Measurements from ENCODE around the gene FASTK. TPM values are rescaled to one million over a fixed set of nuclear protein-coding genes. Genes with fewer than 3 reads are reported as not detected.

FASTK gene
- total RNA-seq, 2 donors from 2014 or later, result 64.0 to 71.0 TPM

DNA sequence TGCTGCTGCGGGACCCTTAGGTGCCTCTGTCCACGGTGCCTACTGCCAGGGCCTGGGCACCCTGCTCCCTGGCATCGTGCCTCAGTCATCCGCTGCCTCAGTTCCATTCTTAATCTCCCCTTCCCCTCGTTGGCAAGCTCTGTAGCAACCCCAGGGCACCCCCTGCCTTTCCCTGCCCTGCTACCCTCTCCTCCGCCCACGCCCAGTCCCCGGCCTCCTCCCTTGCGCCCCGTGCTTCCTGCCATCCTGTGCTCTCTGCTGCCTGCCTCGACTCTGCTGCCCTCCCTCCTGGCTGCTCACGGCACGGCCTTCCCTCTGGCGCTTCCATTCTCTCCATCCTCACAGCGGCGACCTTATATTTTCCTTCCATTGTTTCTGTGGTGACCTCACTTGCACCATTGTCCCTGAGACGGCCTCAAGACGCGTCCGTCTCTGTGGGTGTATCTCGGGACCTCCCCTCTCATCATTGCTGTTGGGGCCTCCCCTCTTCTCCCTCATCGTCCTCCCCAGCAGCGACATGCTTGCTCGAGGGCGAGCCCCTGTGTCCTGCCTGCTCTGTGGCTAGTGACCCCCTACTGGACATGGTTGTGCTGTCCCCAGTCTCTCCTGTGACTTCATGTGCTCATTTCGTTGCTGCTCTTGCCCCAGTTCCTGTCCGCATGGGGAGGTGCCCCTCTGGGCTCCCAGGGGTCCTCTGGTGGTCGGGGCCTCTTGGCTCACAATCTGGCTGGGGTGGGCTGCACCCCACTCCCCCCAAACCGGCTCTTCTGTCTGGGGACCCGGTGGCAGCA is 41.0 kb upstream of the FASTK start:
- H3K36me3 ChIP-seq (ENCODE audit: control insufficient read depth, insufficient read depth, low read length), result peaks cover 34% of the 10 kb centered on the region
- DNase-seq, result no peak
- no peak overlapping the region for H3K9ac ChIP-seq (ENCODE audit: extremely low read depth, low read length, poor library complexity, severe bottlenecking)
- no peak overlapping the region for H3K4me3 ChIP-seq (ENCODE audit: low read length)
- H3K27ac ChIP-seq (ENCODE audit: low read depth, low read length), result no peak overlapping the region
- no peaks in the 10 kb centered on the region for H3K27me3 ChIP-seq (ENCODE audit: control insufficient read depth, insufficient read depth, low read length, poor library complexity, severe bottlenecking)
- no peak overlapping the region for H3K27ac Mint-ChIP-seq
- H3K4me1 Mint-ChIP-seq, result peaks cover 2% of the 10 kb centered on the region
- H3K4me3 Mint-ChIP-seq, result no peak overlapping the region
- WGBS, 2 experiments (ENCODE audit: insufficient coverage in 1 of 2, insufficient read length in 1 of 2), result 89 to 91% methylated on average over 18 to 30 of the region's 30 CpGs
- peaks cover 4% of the 10 kb centered on the region for H3K27me3 Mint-ChIP-seq (ENCODE audit: insufficient read depth)
- H3K36me3 Mint-ChIP-seq (ENCODE audit: low read depth), result peaks cover 50% of the 10 kb centered on the region
- TF ChIP-seq, protein P1, sequence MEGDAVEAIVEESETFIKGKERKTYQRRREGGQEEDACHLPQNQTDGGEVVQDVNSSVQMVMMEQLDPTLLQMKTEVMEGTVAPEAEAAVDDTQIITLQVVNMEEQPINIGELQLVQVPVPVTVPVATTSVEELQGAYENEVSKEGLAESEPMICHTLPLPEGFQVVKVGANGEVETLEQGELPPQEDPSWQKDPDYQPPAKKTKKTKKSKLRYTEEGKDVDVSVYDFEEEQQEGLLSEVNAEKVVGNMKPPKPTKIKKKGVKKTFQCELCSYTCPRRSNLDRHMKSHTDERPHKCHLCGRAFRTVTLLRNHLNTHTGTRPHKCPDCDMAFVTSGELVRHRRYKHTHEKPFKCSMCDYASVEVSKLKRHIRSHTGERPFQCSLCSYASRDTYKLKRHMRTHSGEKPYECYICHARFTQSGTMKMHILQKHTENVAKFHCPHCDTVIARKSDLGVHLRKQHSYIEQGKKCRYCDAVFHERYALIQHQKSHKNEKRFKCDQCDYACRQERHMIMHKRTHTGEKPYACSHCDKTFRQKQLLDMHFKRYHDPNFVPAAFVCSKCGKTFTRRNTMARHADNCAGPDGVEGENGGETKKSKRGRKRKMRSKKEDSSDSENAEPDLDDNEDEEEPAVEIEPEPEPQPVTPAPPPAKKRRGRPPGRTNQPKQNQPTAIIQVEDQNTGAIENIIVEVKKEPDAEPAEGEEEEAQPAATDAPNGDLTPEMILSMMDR (conservative IDR thresholded peaks at IDR 0.05), result no peak
- no peaks in the 10 kb centered on the region for H3K9me3 Mint-ChIP-seq
- peaks cover 2% of the 10 kb centered on the region for H3K4me1 ChIP-seq (ENCODE audit: control insufficient read depth, insufficient read depth, low read length)
- no peaks in the 10 kb centered on the region for H3K9me3 ChIP-seq (ENCODE audit: control insufficient read depth, low read length)

DNA sequence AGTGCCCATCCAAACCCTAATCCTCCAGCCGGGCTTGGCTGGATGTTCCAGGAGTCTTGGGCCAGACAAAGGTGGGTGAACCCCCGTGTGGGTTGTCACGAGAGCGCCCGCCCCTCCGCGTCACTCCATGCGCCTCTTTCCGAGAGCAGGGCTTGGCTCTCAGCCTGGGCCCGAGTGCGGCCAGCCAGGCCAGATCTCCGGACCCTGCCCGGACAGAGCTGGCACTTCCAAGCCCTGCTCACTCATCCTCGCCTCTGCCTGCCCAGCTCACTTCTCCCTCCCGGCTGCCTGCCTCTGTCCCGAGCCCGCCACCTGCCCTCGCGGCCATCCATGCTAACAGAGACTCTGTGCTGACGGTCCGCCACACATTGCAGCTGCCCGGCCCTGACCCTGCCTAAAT is 40.3 kb upstream of the FASTK start:
- Mint-ChIP-seq H3K9me3 (no peaks in the 10 kb centered on the region), H3K4me1 (peaks cover 2% of the 10 kb centered on the region), H3K27ac (no peak overlapping the region), H3K27me3 (ENCODE audit: insufficient read depth) (peaks cover 4% of the 10 kb centered on the region), H3K36me3 (ENCODE audit: low read depth) (peaks cover 50% of the 10 kb centered on the region), H3K4me3 (no peak overlapping the region)
- Histone ChIP-seq H3K27ac (ENCODE audit: low read depth, low read length) (no peak overlapping the region), H3K4me1 (ENCODE audit: control insufficient read depth, insufficient read depth, low read length) (peaks cover 4% of the 10 kb centered on the region), H3K36me3 (ENCODE audit: control insufficient read depth, insufficient read depth, low read length) (peaks cover 34% of the 10 kb centered on the region), H3K9me3 (ENCODE audit: control insufficient read depth, low read length) (no peaks in the 10 kb centered on the region), H3K27me3 (ENCODE audit: control insufficient read depth, insufficient read depth, low read length, poor library complexity, severe bottlenecking) (no peaks in the 10 kb centered on the region), H3K9ac (ENCODE audit: extremely low read depth, low read length, poor library complexity, severe bottlenecking) (no peak overlapping the region), H3K4me3 (ENCODE audit: low read length) (no peak overlapping the region)
- no peak for DNase-seq
- WGBS, 2 experiments (ENCODE audit: insufficient coverage in 1 of 2, insufficient read length in 1 of 2), result 95 to 97% methylated on average over 14 to 22 of the region's 22 CpGs
- TF ChIP-seq, protein P1 (conservative IDR thresholded peaks at IDR 0.05), result no peak

DNA sequence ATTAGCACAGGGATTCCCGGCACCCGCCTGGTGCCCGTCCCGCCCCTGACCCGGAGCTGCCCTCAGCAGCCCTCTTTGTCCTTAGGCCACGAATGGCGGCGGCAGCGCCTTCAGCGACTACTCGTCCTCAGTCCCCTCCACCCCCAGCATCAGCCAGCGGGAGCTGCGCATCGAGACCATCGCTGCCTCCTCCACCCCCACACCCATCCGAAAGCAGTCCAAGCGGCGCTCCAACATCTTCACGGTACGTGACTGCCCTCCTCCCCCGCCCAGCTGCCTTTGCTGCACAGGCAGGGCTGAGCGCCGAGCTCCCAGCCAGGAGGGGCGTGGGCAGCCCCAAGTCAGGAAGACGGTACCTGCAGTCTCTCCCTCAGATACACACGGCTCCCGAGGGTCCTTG is 39.3 kb upstream of the FASTK start:
- TF ChIP-seq, protein P1 (conservative IDR thresholded peaks at IDR 0.05), result no peak
- Histone ChIP-seq H3K27ac (ENCODE audit: low read depth, low read length) (no peak overlapping the region), H3K4me1 (ENCODE audit: control insufficient read depth, insufficient read depth, low read length) (peaks cover 7% of the 10 kb centered on the region), H3K27me3 (ENCODE audit: control insufficient read depth, insufficient read depth, low read length, poor library complexity, severe bottlenecking) (no peaks in the 10 kb centered on the region), H3K9ac (ENCODE audit: extremely low read depth, low read length, poor library complexity, severe bottlenecking) (no peak overlapping the region), H3K36me3 (ENCODE audit: control insufficient read depth, insufficient read depth, low read length) (peaks cover 34% of the 10 kb centered on the region), H3K4me3 (ENCODE audit: low read length) (no peak overlapping the region), H3K9me3 (ENCODE audit: control insufficient read depth, low read length) (no peaks in the 10 kb centered on the region)
- H3K4me3 Mint-ChIP-seq, result no peak overlapping the region
- no peak for DNase-seq
- peaks cover 50% of the 10 kb centered on the region for H3K36me3 Mint-ChIP-seq (ENCODE audit: low read depth)
- 95 to 96% methylated on average over 8 to 27 of the region's 27 CpGs for WGBS, 2 experiments (ENCODE audit: insufficient coverage in 1 of 2, insufficient read length in 1 of 2)
- H3K27ac Mint-ChIP-seq, result no peak overlapping the region
- no peaks in the 10 kb centered on the region for H3K9me3 Mint-ChIP-seq
- H3K27me3 Mint-ChIP-seq (ENCODE audit: insufficient read depth), result peaks cover 2% of the 10 kb centered on the region
- peaks cover 5% of the 10 kb centered on the region for H3K4me1 Mint-ChIP-seq
